ENCODE measurements around the gene EYS. TPM values are rescaled to one million over a fixed set of nuclear protein-coding genes. Genes with fewer than 3 reads are reported as not detected.

The EYS gene
- total RNA-seq, 1 experiment from 2014 or later = not detected

DNA sequence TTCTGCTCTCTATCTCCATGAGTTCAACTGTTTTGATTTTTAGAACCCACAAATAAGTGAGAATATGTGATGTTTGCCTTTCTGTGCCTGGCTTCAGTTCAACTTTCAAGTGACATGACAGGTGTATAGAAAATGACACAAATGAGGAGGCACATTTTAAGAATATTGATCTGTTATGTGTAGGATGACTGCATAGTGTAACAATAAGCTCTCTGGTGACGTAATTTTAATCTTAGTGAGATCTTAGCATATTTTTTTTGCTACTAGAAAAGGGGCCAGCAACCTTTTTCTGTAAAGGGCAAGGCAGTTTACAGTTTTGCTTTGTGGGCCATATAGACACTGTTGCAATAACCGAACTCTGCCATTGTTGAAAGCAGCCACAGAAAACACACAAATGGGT lies 1941.2 kb downstream of the EYS start:
- H3K4ac ChIP-seq (ENCODE audit: low read depth, low read length) = no peak overlapping the region
- H3K79me2 ChIP-seq (ENCODE audit: insufficient read depth, low read length) = no peaks in the 10 kb centered on the region
- no peak for TF ChIP-seq CTCF (conservative IDR thresholded peaks at IDR 0.05)
- Mint-ChIP-seq H3K4me1 (peaks cover 4% of the 10 kb centered on the region in 2 experiments), H3K9me3 (peaks cover 5 to 7% of the 10 kb centered on the region in 2 experiments; a peak in 3 of 5 replicates), H3K4me3 (no peak overlapping the region), H3K27me3 (ENCODE audit: low read depth) (no peaks in the 10 kb centered on the region; the same call in 1 of the 2 replicates), H3K27ac (no peak overlapping the region), H3K36me3 (ENCODE audit: insufficient read depth in 1 of 3, low read depth in 3 of 3) (peaks cover 0 to 8% (median 0%) of the 10 kb centered on the region in 3 experiments; a peak in 1 of 7 replicates)
- H3K4me1 ChIP-seq (ENCODE audit: insufficient read depth, low read length) = no peaks in the 10 kb centered on the region
- no peak overlapping the region for H4K5ac ChIP-seq (ENCODE audit: insufficient read length, low read depth, low read length)
- no peak overlapping the region for H2BK120ac ChIP-seq (ENCODE audit: low read depth, low read length, poor library complexity, severe bottlenecking)
- H4K8ac ChIP-seq (replicated peaks; ENCODE audit: insufficient read length, low read depth, low read length) = no peak overlapping the region
- H3K23ac ChIP-seq (ENCODE audit: insufficient read length, low read depth, low read length) = no peak overlapping the region
- no peak overlapping the region for H4K91ac ChIP-seq (ENCODE audit: insufficient read length, low read depth, low read length)
- no peak overlapping the region for H3K4me2 ChIP-seq (ENCODE audit: insufficient read depth, insufficient read length, low read length)
- H3K14ac ChIP-seq (ENCODE audit: insufficient read depth, low read length) = no peak overlapping the region
- H3K27me3 ChIP-seq (ENCODE audit: insufficient read depth, low read length) = no peaks in the 10 kb centered on the region
- no peaks in the 10 kb centered on the region for H3K9me3 ChIP-seq (ENCODE audit: control insufficient read depth, low read depth, low read length)
- H4K20me1 ChIP-seq (ENCODE audit: control insufficient read depth, insufficient read depth, insufficient read length) = no peaks in the 10 kb centered on the region
- no peak overlapping the region for H2AFZ ChIP-seq (ENCODE audit: low read length)
- H2BK15ac ChIP-seq (ENCODE audit: low read depth, low read length) = no peak overlapping the region
- H2BK20ac ChIP-seq (ENCODE audit: low read depth, low read length, poor library complexity, severe bottlenecking) = no peak overlapping the region
- H3T11ph ChIP-seq (ENCODE audit: low read length) = no peak overlapping the region
- H3K79me1 ChIP-seq (ENCODE audit: insufficient read depth, low read depth, low read length, poor library complexity, severe bottlenecking) = no peaks in the 10 kb centered on the region
- H2BK5ac ChIP-seq (ENCODE audit: insufficient read length, low read length) = no peak overlapping the region
- no peak overlapping the region for H2AK5ac ChIP-seq (ENCODE audit: insufficient read length, low read length)
- H3K9ac ChIP-seq (ENCODE audit: extremely low read depth, insufficient read length, low read length) = no peak overlapping the region
- no peaks in the 10 kb centered on the region for H3K23me2 ChIP-seq (ENCODE audit: insufficient read length, low read depth, low read length, poor library complexity, severe bottlenecking)
- H3K18ac ChIP-seq (ENCODE audit: insufficient read length, low read depth, low read length) = no peak overlapping the region
- no peak overlapping the region for H2BK12ac ChIP-seq (ENCODE audit: insufficient read length, low read depth, low read length)
- no peak for DNase-seq
- no peak overlapping the region for H3K56ac ChIP-seq (ENCODE audit: insufficient read length, low read depth, low read length)
- no CpG with 5 or more reads among the region's 2 CpGs for WGBS (ENCODE audit: extremely low coverage, insufficient read length, low lambda C conversion rate)
- H3K27ac ChIP-seq (ENCODE audit: insufficient read length, low read depth, low read length) = no peak overlapping the region
